Measurements from ENCODE around the gene ACVRL1.
A peak's percentile ranks its signal among the peaks of the same experiment; 100 is the strongest.

ACVRL1 gene

GRCh38 chr12:51969643-51970042 lies 62.3 kb downstream of the ACVRL1 start:
- DNase-seq (ENCODE audit: low read depth) = no peak

GRCh38 chr12:51970904-51971646 lies 63.8 kb downstream of the ACVRL1 start:
- DNase-seq (ENCODE audit: low read depth) = no peak

GRCh38 chr12:51971679-51972421 lies 64.5 kb downstream of the ACVRL1 start:
- DNase-seq (ENCODE audit: low read depth) = no peak

- no peak for DNase-seq (ENCODE audit: low read depth)
Measured at GRCh38 chr12:51972422-51972812, 65.1 kb downstream of the ACVRL1 start.

- DNase-seq (ENCODE audit: low read depth) = peak; percentile 47
Measured at GRCh38 chr12:51972849-51973273, 65.6 kb downstream of the ACVRL1 start.

All from activated gamma-delta T cell treated with anti-CD3 and anti-CD28 coated beads, Interleukin-2, amount 50 U/mL, for 16 hours (primary cell).